ENCODE measurements around the gene PFDN5.
A peak's percentile ranks its signal among the peaks of the same experiment; 100 is the strongest.

PFDN5 gene

GRCh38 chr12:53258541-53259539 lies 36.5 kb upstream of the PFDN5 start:
- DNase-seq (ENCODE audit: insufficient read length, low spot score), result no peak

GRCh38 chr12:53259891-53260290 lies 35.5 kb upstream of the PFDN5 start:
- DNase-seq (ENCODE audit: insufficient read length, low spot score) (no peak), FAIRE-seq (no peak)
- TF ChIP-seq CTCF (IDR thresholded peaks at IDR 0.05; ENCODE audit: insufficient read depth, missing control alignments), result no peak

More at GRCh38 chr12:53258541-53259539, 36.5 kb upstream of the PFDN5 start:
- no peak for FAIRE-seq
- TF ChIP-seq CTCF (IDR thresholded peaks at IDR 0.05; ENCODE audit: insufficient read depth, missing control alignments), result no peak

GRCh38 chr12:53265783-53266182 lies 29.6 kb upstream of the PFDN5 start:
- FAIRE-seq (no peak), DNase-seq (ENCODE audit: insufficient read length, low spot score) (no peak)
- no peak for TF ChIP-seq CTCF (IDR thresholded peaks at IDR 0.05; ENCODE audit: insufficient read depth, missing control alignments)

GRCh38 chr12:53267306-53267998 lies 27.9 kb upstream of the PFDN5 start:
- no peak for TF ChIP-seq CTCF (IDR thresholded peaks at IDR 0.05; ENCODE audit: insufficient read depth, missing control alignments)
- no peak for FAIRE-seq
- DNase-seq (ENCODE audit: insufficient read length, low spot score), result no peak

- FAIRE-seq (no peak), DNase-seq (ENCODE audit: insufficient read length, low spot score) (peak; percentile 80)
- peak; percentile 27 for TF ChIP-seq CTCF (IDR thresholded peaks at IDR 0.05; ENCODE audit: insufficient read depth, missing control alignments)
Measured at GRCh38 chr12:53267999-53268629, 27.2 kb upstream of the PFDN5 start, which contains the start of gene ESPL1. Gene ESPL1 (plus strand): TSS chr12:53268299. CDS start chr12:53268767, 468 bp downstream.

GRCh38 chr12:53268630-53269562 lies 26.4 kb upstream of the PFDN5 start:
- no peak for FAIRE-seq
- DNase-seq (ENCODE audit: insufficient read length, low spot score), result no peak
- no peak for TF ChIP-seq CTCF (IDR thresholded peaks at IDR 0.05; ENCODE audit: insufficient read depth, missing control alignments)

All from D721Med (cell line).